Measurements from ENCODE around the gene RC3H2.
"Not testable (repeated sequence)": the region's sequence is repeated elsewhere in the genome, so short reads cannot be mapped to it uniquely, and the experiment has no call there.

The RC3H2 gene

GRCh38 chr9:122860319-122861142 is 44.6 kb downstream of the RC3H2 start:
- no peak for TF ChIP-seq CTCF (conservative IDR thresholded peaks at IDR 0.05; ENCODE audit: low read length)
- DNase-seq (ENCODE audit: low read depth): no peak

GRCh38 chr9:122857815-122858214 is 47.3 kb downstream of the RC3H2 start:
- no peak for TF ChIP-seq CTCF (conservative IDR thresholded peaks at IDR 0.05; ENCODE audit: low read length)
- no peak for DNase-seq (ENCODE audit: low read depth)
- H3K4me3 ChIP-seq (ENCODE audit: low read length): no peak overlapping the region

More at GRCh38 chr9:122860319-122861142, 44.6 kb downstream of the RC3H2 start:
- no peak overlapping the region for H3K4me3 ChIP-seq (ENCODE audit: low read length)

GRCh38 chr9:122852085-122852786 is 52.9 kb downstream of the RC3H2 start:
- not testable (repeated sequence) for H3K4me3 ChIP-seq (ENCODE audit: low read length)

GRCh38 chr9:122848256-122848943 is 56.8 kb downstream of the RC3H2 start:
- H3K4me3 ChIP-seq (ENCODE audit: low read length): no peak overlapping the region
- no peak for TF ChIP-seq CTCF (conservative IDR thresholded peaks at IDR 0.05; ENCODE audit: low read length)
- no peak for DNase-seq (ENCODE audit: low read depth)

More at GRCh38 chr9:122852085-122852786, 52.9 kb downstream of the RC3H2 start:
- DNase-seq (ENCODE audit: low read depth): not testable (repeated sequence)

- DNase-seq (ENCODE audit: low read depth): no peak
- no peak for TF ChIP-seq CTCF (conservative IDR thresholded peaks at IDR 0.05; ENCODE audit: low read length)
- no peak overlapping the region for H3K4me3 ChIP-seq (ENCODE audit: low read length)
Observed at GRCh38 chr9:122846371-122846940, 58.7 kb downstream of the RC3H2 start.

GRCh38 chr9:122845116-122845515 is 60.0 kb downstream of the RC3H2 start:
- TF ChIP-seq CTCF (conservative IDR thresholded peaks at IDR 0.05; ENCODE audit: low read length): no peak
- H3K4me3 ChIP-seq (ENCODE audit: low read length): no peak overlapping the region
- peak; percentile 14 for DNase-seq (ENCODE audit: low read depth)

GRCh38 chr9:122844137-122844536 is 61.0 kb downstream of the RC3H2 start:
- no peak for DNase-seq (ENCODE audit: low read depth)
- TF ChIP-seq CTCF (conservative IDR thresholded peaks at IDR 0.05; ENCODE audit: low read length): no peak
- H3K4me3 ChIP-seq (ENCODE audit: low read length): no peak overlapping the region
